ENCODE results near the gene TNFRSF17. TPM values are rescaled to one million over a fixed set of nuclear protein-coding genes. Genes with fewer than 3 reads are reported as not detected.

TNFRSF17 gene
- total RNA-seq, 1 experiment from 2014 or later = not detected

DNA sequence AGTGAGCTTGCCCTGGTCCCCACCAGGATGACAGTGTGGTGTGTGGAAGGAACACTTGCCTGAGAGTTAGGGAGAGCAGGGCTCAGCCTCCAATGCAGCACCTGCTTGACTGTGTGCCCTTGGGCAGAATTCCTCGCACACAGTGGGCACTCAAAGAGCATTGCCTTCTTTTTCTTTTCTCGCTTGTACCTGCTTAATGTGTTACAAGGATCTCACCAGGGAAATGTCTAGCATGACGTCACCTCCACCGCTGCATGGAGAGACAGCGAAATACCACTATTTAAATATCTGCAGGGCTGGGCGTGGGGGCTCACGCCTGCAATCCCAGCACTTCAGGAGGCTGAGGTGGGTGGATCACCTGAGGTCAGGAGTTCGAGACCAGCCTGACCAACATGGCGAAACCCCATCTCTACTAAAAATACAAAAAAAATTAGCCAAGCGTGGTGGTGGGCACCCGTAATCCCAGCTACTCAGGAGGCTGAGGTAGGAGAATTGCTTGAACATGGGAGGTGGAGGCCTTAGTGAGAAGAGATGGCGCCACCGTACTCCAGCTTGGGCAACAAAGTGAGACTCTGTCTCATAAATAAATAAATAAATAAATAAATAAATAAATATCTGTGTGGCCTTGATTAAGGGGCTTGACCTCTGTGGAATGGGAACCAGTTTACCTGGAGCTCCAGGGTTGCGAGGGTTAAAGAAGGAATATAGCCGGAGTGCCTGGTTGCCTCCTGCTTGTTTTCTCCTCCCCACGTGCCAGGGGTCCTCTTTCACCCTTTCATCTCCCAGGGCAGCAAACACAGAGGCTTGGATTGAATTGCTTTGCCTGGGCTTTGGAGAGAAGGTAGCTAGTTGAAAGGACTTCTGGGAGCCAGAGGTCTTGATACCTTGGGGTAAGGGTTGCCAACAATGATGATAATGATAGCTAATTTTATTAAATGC, 27.8 kb downstream of the TNFRSF17 start:
- TF ChIP-seq USF1 (CRISPR knock-in tag; IDR thresholded peaks at IDR 0.05) (no peak), TCF7 (CRISPR knock-in tag; IDR thresholded peaks at IDR 0.05; ENCODE audit: low read depth) (no peak), OVOL2 (CRISPR knock-in tag; IDR thresholded peaks at IDR 0.05; ENCODE audit: borderline replicate concordance) (no peak), GABPB1 (CRISPR knock-in tag; IDR thresholded peaks at IDR 0.05) (0 out of 2 replicates have a peak, but pooled peaks have one; percentile 4), MYBL2 (CRISPR knock-in tag; IDR thresholded peaks at IDR 0.05) (no peak)
- TF ChIP-seq, protein P1, sequence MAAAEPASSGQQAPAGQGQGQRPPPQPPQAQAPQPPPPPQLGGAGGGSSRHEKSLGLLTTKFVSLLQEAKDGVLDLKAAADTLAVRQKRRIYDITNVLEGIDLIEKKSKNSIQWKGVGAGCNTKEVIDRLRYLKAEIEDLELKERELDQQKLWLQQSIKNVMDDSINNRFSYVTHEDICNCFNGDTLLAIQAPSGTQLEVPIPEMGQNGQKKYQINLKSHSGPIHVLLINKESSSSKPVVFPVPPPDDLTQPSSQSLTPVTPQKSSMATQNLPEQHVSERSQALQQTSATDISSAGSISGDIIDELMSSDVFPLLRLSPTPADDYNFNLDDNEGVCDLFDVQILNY (CRISPR knock-in tag; IDR thresholded peaks at IDR 0.05) = no peak
- Mint-ChIP-seq H3K27me3 (ENCODE audit: low read depth) (no peaks in the 10 kb centered on the region), H3K36me3 (no peaks in the 10 kb centered on the region), H3K27ac (peak overlapping the region; percentile 70), H3K4me1 (peaks cover 10% of the 10 kb centered on the region; the same call in 1 of the 2 replicates), H3K9me3 (no peaks in the 10 kb centered on the region), H3K4me3 (no peak overlapping the region)
- ChIA-PET POLR2A (no interaction called here), CTCF (interaction anchor here (1.2 kb wide), 2 partner anchors 75 kb away, joined by 4 to 6 read pairs; no protein-coding TSS in a partner anchor)
- ATAC-seq (no peak), DNase-seq (ENCODE audit: low spot score) (no peak)

DNA sequence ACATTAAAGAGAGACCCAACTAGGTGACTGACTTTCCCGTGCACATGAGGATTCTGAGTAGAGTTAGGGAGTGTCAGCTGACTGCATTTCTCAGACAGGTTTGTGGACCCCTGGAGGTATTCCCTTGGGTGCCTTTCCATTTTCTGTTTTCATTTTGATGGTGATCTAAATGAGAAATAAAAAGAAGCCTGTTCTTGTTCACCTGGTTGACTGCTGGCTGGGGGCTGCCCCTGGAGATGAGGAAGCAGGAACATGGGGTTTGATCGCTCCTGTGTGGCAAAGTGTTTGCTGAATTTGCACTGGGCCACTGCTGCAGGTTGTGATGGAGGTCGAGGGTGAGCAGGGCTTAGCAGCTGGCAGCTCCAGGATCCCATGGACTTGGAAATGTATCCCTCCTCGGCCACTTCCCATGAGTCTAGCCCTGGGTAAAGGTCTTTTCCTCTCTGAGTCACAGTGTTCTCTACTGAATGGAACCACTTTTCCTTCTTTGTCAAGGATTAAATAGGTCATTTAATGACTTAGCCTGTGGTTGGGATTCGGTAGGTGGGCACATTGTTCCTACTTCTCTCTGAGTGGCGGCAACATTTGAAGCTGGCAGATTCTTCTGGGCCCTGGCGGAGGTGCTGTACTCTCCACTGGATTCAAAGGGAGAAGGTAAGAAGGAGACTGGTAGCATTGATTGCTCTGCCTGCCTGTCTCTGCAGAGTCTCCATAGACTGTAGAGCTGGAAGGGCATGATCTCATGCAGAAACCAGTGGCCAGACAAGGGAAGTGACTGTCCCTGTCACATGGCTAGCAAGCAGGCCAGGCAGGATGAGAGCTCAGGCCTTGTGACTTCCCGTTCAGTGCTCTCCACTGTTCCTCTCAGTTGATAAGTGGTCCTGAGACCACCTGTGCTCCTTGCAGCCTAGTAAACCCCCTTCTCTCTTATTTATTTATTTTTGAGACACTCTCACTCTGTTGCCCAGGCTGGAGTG, 29.4 kb downstream of the TNFRSF17 start:
- ChIA-PET POLR2A (no interaction called here), CTCF (interaction anchor here (1.2 kb wide), 1 partner anchor 74 kb away, joined by 4 read pairs; no protein-coding TSS in a partner anchor)
- Mint-ChIP-seq H3K4me3 (no peak overlapping the region), H3K36me3 (no peaks in the 10 kb centered on the region), H3K4me1 (peaks cover 10% of the 10 kb centered on the region; the same call in 1 of the 2 replicates), H3K27ac (no peak overlapping the region), H3K9me3 (no peaks in the 10 kb centered on the region), H3K27me3 (ENCODE audit: low read depth) (no peaks in the 10 kb centered on the region)
- TF ChIP-seq ZNF219 (CRISPR knock-in tag; IDR thresholded peaks at IDR 0.05; ENCODE audit: borderline replicate concordance) = no peak
- TF ChIP-seq PREB (CRISPR knock-in tag; IDR thresholded peaks at IDR 0.05; ENCODE audit: borderline replicate concordance) = no peak
- TF ChIP-seq ZNF263 (CRISPR knock-in tag; IDR thresholded peaks at IDR 0.05; ENCODE audit: low read depth) = no peak
- no peak for TF ChIP-seq GTF2I (CRISPR knock-in tag; conservative IDR thresholded peaks at IDR 0.05)
- no peak for TF ChIP-seq KAT7 (CRISPR knock-in tag; IDR thresholded peaks at IDR 0.05; ENCODE audit: borderline replicate concordance)
- TF ChIP-seq, protein P2, sequence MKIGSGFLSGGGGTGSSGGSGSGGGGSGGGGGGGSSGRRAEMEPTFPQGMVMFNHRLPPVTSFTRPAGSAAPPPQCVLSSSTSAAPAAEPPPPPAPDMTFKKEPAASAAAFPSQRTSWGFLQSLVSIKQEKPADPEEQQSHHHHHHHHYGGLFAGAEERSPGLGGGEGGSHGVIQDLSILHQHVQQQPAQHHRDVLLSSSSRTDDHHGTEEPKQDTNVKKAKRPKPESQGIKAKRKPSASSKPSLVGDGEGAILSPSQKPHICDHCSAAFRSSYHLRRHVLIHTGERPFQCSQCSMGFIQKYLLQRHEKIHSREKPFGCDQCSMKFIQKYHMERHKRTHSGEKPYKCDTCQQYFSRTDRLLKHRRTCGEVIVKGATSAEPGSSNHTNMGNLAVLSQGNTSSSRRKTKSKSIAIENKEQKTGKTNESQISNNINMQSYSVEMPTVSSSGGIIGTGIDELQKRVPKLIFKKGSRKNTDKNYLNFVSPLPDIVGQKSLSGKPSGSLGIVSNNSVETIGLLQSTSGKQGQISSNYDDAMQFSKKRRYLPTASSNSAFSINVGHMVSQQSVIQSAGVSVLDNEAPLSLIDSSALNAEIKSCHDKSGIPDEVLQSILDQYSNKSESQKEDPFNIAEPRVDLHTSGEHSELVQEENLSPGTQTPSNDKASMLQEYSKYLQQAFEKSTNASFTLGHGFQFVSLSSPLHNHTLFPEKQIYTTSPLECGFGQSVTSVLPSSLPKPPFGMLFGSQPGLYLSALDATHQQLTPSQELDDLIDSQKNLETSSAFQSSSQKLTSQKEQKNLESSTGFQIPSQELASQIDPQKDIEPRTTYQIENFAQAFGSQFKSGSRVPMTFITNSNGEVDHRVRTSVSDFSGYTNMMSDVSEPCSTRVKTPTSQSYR (CRISPR knock-in tag; IDR thresholded peaks at IDR 0.05) = no peak
- TF ChIP-seq, protein P3, sequence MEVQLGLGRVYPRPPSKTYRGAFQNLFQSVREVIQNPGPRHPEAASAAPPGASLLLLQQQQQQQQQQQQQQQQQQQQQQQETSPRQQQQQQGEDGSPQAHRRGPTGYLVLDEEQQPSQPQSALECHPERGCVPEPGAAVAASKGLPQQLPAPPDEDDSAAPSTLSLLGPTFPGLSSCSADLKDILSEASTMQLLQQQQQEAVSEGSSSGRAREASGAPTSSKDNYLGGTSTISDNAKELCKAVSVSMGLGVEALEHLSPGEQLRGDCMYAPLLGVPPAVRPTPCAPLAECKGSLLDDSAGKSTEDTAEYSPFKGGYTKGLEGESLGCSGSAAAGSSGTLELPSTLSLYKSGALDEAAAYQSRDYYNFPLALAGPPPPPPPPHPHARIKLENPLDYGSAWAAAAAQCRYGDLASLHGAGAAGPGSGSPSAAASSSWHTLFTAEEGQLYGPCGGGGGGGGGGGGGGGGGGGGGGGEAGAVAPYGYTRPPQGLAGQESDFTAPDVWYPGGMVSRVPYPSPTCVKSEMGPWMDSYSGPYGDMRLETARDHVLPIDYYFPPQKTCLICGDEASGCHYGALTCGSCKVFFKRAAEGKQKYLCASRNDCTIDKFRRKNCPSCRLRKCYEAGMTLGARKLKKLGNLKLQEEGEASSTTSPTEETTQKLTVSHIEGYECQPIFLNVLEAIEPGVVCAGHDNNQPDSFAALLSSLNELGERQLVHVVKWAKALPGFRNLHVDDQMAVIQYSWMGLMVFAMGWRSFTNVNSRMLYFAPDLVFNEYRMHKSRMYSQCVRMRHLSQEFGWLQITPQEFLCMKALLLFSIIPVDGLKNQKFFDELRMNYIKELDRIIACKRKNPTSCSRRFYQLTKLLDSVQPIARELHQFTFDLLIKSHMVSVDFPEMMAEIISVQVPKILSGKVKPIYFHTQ (CRISPR knock-in tag; IDR thresholded peaks at IDR 0.05) = no peak
- TF ChIP-seq EMX1 (CRISPR knock-in tag; IDR thresholded peaks at IDR 0.05) = no peak
- no peak for TF ChIP-seq ZBTB21 (CRISPR knock-in tag; IDR thresholded peaks at IDR 0.05; ENCODE audit: borderline replicate concordance)
- TF ChIP-seq CREM (CRISPR knock-in tag; IDR thresholded peaks at IDR 0.05) = no peak
- TF ChIP-seq ZNF671 (CRISPR knock-in tag; IDR thresholded peaks at IDR 0.05) = no peak
- TF ChIP-seq JUN (CRISPR knock-in tag; IDR thresholded peaks at IDR 0.05) = no peak
- DNase-seq (ENCODE audit: low spot score) = no peak
- ATAC-seq = no peak
